HUES6 (cell line): ENCODE measurements around the gene DEPDC5.

Experiments
- H3K27ac ChIP-seq: 2 replicates; pipeline ENCODE4 v1.7.0; 2013; ENCODE audit warnings: low read depth, mild to moderate bottlenecking, low read length, inconsistent platforms
- H3K27me3 ChIP-seq: 2 replicates; pipeline ENCODE4 v1.6.1; 2013; ENCODE audit warnings: low read length; ENCODE audit not compliant: control insufficient read depth, insufficient read depth
- H3K36me3 ChIP-seq: 2 replicates; pipeline ENCODE4 v1.6.1; 2013; ENCODE audit warnings: low read length; ENCODE audit not compliant: control insufficient read depth, insufficient read depth
- H3K4me1 ChIP-seq: 2 replicates; pipeline ENCODE4 v1.6.1; 2013; ENCODE audit warnings: low read length; ENCODE audit not compliant: control insufficient read depth, insufficient read depth
- H3K4me3 ChIP-seq: 2 replicates; pipeline ENCODE4 v1.5.1; 2013; ENCODE audit warnings: low read depth, low read length
- H3K9ac ChIP-seq: one replicate; pipeline ENCODE4 v1.6.1; 2013; ENCODE audit warnings: mild to moderate bottlenecking, low read length
- H3K9me3 ChIP-seq: 2 replicates; pipeline ENCODE4 v1.6.1; 2013; ENCODE audit warnings: low read depth, low read length; ENCODE audit not compliant: control insufficient read depth, insufficient read depth

The DEPDC5 gene

GRCh38 chr22:31836010-31836409 lies 82.2 kb downstream of the DEPDC5 start:
- no peaks in the 10 kb centered on the region for H3K27me3 ChIP-seq
- H3K36me3 ChIP-seq, result peaks cover 41% of the 10 kb centered on the region
- no peak overlapping the region for H3K27ac ChIP-seq
- no peaks in the 10 kb centered on the region for H3K9me3 ChIP-seq
- H3K9ac ChIP-seq, result no peak overlapping the region
- H3K4me3 ChIP-seq, result no peak overlapping the region
- H3K4me1 ChIP-seq, result no peaks in the 10 kb centered on the region

DNA sequence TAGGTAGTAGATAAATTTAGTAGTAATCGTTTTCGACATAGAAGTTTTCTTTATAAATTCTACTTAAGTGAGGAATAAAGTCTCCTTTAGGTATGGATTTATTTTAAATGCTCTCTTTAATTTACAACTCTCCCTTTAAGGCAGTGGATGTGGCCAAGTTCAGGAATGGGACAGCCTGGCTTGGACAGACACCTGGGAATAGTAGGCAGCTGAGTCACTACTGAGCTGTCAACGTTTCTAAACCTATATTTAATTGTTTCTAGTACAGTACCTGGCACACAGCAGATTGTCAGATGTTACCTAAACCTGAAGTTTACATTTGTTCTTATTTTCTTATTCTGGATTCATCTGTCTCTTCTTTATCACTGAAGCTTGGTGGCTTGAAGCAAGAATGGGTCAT lies 85.1 kb downstream of the DEPDC5 start:
- H3K9me3 ChIP-seq, result no peaks in the 10 kb centered on the region
- no peak overlapping the region for H3K4me3 ChIP-seq
- H3K36me3 ChIP-seq, result peaks cover 47% of the 10 kb centered on the region
- H3K27ac ChIP-seq, result no peak overlapping the region
- no peaks in the 10 kb centered on the region for H3K4me1 ChIP-seq
- no peaks in the 10 kb centered on the region for H3K27me3 ChIP-seq
- H3K9ac ChIP-seq, result no peak overlapping the region

GRCh38 chr22:31839986-31840385 lies 86.2 kb downstream of the DEPDC5 start:
- no peaks in the 10 kb centered on the region for H3K27me3 ChIP-seq
- H3K9me3 ChIP-seq, result no peaks in the 10 kb centered on the region
- H3K27ac ChIP-seq, result no peak overlapping the region
- peaks cover 48% of the 10 kb centered on the region for H3K36me3 ChIP-seq
- no peak overlapping the region for H3K9ac ChIP-seq
- no peaks in the 10 kb centered on the region for H3K4me1 ChIP-seq
- no peak overlapping the region for H3K4me3 ChIP-seq

GRCh38 chr22:31840585-31840984 lies 86.8 kb downstream of the DEPDC5 start:
- Histone ChIP-seq H3K4me1 (no peaks in the 10 kb centered on the region), H3K27me3 (no peaks in the 10 kb centered on the region), H3K36me3 (peaks cover 54% of the 10 kb centered on the region), H3K27ac (no peak overlapping the region), H3K9ac (no peak overlapping the region), H3K9me3 (no peaks in the 10 kb centered on the region), H3K4me3 (no peak overlapping the region)

DNA sequence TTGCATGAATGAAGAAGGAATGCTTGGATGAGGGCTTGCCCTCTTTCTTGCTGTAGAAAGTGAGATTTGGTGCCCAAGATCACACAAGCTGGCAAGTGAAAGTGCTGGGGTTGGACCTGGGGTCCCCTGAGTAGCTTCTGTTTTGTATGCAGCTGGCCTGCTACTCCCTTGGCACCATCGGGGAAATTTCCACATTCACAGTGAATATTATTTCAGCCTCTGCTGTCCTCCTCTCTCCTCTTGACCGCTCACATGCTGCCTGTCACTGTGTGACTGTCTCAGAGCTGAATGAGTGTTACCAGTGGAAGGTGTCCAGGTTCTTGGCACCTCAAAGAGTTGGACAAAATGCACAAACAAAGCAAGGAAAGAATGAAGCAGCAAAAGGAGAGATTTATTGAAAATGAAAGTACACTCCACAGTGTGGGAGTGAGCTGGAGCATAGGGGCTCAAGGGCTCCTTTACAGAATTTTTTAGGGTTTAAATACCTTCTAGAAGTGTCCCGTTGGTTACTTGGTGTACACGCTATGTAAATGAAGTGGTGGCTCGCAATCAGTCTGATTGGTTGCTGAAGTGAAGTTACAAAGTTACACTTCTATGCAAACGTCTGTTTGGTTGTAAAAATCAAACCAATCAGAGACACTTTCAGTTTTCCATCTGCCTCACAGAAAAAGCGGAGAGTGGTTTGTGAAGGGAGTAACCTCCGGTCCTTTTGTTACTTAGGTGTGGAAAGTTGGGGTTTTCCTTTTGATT lies 87.4 kb downstream of the DEPDC5 start:
- H3K4me3 ChIP-seq, result no peak overlapping the region
- no peak overlapping the region for H3K27ac ChIP-seq
- no peaks in the 10 kb centered on the region for H3K4me1 ChIP-seq
- peaks cover 58% of the 10 kb centered on the region for H3K36me3 ChIP-seq
- H3K9ac ChIP-seq, result no peak overlapping the region
- H3K27me3 ChIP-seq, result no peaks in the 10 kb centered on the region
- no peaks in the 10 kb centered on the region for H3K9me3 ChIP-seq

GRCh38 chr22:31843526-31843925 lies 89.7 kb downstream of the DEPDC5 start:
- no peaks in the 10 kb centered on the region for H3K27me3 ChIP-seq
- no peak overlapping the region for H3K4me3 ChIP-seq
- peaks cover 67% of the 10 kb centered on the region for H3K36me3 ChIP-seq
- no peaks in the 10 kb centered on the region for H3K4me1 ChIP-seq
- H3K27ac ChIP-seq, result no peak overlapping the region
- H3K9me3 ChIP-seq, result peaks cover 13% of the 10 kb centered on the region
- no peak overlapping the region for H3K9ac ChIP-seq

GRCh38 chr22:31844941-31845340 lies 91.1 kb downstream of the DEPDC5 start:
- H3K4me1 ChIP-seq, result no peaks in the 10 kb centered on the region

GRCh38 chr22:31846161-31847115 lies 92.6 kb downstream of the DEPDC5 start:
- Histone ChIP-seq H3K27me3 (no peaks in the 10 kb centered on the region), H3K36me3 (peaks cover 67% of the 10 kb centered on the region), H3K4me1 (no peaks in the 10 kb centered on the region), H3K9me3 (peaks cover 17% of the 10 kb centered on the region), H3K27ac (no peak overlapping the region), H3K9ac (no peak overlapping the region), H3K4me3 (no peak overlapping the region)

More at GRCh38 chr22:31844941-31845340, 91.1 kb downstream of the DEPDC5 start:
- no peak overlapping the region for H3K9ac ChIP-seq
- peaks cover 17% of the 10 kb centered on the region for H3K9me3 ChIP-seq
- H3K36me3 ChIP-seq, result peaks cover 71% of the 10 kb centered on the region
- no peak overlapping the region for H3K4me3 ChIP-seq
- no peaks in the 10 kb centered on the region for H3K27me3 ChIP-seq
- H3K27ac ChIP-seq, result no peak overlapping the region

DNA sequence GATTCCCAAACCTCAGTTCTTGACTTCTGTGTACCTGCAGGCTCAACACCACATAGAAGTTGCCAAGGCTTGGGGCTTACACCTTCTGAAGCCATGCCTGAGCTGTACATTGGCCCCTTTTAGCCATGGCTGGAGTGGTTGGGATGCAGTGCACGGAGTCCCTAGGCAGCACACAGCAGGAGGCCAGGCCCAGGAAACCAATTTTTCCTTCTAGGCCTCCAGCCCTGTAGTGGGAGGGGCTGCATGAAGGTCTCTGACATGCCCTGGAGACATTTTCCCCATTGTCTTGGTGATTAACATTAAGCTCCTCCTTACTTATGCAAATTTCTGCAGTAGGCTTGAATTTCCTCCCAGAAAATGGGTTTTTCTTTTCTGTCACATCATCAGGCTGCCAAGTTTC lies 94.6 kb downstream of the DEPDC5 start:
- Histone ChIP-seq H3K9ac (no peak overlapping the region), H3K4me1 (no peaks in the 10 kb centered on the region), H3K4me3 (no peak overlapping the region), H3K27me3 (no peaks in the 10 kb centered on the region), H3K9me3 (peaks cover 17% of the 10 kb centered on the region), H3K27ac (no peak overlapping the region), H3K36me3 (peaks cover 62% of the 10 kb centered on the region)

DNA sequence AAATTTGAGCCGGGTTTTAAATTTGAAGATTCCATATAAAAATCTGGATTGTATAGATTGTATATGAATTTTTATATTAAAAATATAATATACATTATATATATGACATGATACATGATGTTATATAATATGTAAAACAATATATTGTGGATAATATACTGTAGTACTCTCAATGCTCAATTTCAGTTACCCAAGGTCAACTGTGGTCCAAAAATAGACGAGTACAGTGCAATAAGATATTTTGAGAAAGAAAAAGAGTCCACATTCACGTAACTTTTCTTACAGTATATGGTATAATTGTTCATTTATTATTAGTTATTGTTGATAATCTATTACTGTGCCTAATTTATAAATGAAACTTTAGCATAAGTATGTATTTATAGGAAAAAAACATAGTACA lies 96.3 kb downstream of the DEPDC5 start:
- Histone ChIP-seq H3K27ac (no peak overlapping the region), H3K4me1 (no peaks in the 10 kb centered on the region), H3K27me3 (no peaks in the 10 kb centered on the region), H3K9ac (no peak overlapping the region), H3K36me3 (peaks cover 60% of the 10 kb centered on the region), H3K9me3 (peaks cover 17% of the 10 kb centered on the region), H3K4me3 (no peak overlapping the region)
